Ovary (tissue), 3 donors: ENCODE measurements around the gene CRADD.

Source experiments
- CTCF ChIP-seq, 3 donors: fragments of 450-650 bp in 2 of 3; fragments of 200-600 bp in 1 of 3; IDR thresholded peaks; one replicate each; pipeline versions ENCODE4 v1.5.1 to v1.8.0; 2016 to 2022; ENCODE audit warnings: antibody characterized with exemption in 3 of 3, mild to moderate bottlenecking in 1 of 3
- EP300 ChIP-seq: sonication (generic); formaldehyde crosslinking; IDR thresholded peaks from one replicate; pipeline ENCODE4 v1.6.1; 2017; ENCODE audit warnings: antibody characterized with exemption
- donor health status: DM: no; HTN: no; CAD: no.

DNA sequence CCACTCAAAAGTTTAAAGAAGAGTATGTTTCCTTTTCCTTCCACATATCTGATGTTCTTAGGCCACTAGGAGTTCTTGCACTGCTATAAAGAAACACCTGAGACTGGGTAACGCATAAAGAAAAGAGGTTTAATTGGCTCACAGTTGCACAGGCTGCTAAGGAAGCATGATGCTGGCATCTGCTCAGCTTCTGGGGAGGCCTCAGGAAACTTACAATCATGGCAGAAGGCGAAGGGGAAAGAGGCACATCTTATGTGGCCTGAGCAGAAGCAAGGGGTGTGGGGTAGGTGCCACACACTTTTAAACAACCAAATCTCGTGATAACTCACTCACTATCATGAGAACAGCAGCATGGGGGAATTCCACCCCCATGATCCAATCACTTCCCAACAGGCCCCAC lies 7.7 kb upstream of the CRADD start:
- no peak for TF ChIP-seq EP300
- TF ChIP-seq CTCF (IDR thresholded peaks at IDR 0.05): no peak
